ENCODE results near the gene TSPAN14. TPM values are rescaled to one million over a fixed set of nuclear protein-coding genes. Genes with fewer than 3 reads are reported as not detected.

TSPAN14 gene
- total and polyA plus RNA-seq, 2 experiments from 2014 or later = 17.9 to 40.7 TPM

- H3K4me1 ChIP-seq (ENCODE audit: insufficient read depth) = peaks cover 26% of the 10 kb centered on the region; the same call in 1 of the 2 replicates
- ATAC-seq (no peak), DNase-seq (ENCODE audit: low spot score) (no peak)
- peaks cover 14% of the 10 kb centered on the region for H3K79me2 ChIP-seq (replicated peaks; ENCODE audit: insufficient read depth)
- H3K4me3 ChIP-seq = no peak overlapping the region
- Mint-ChIP-seq H3K9me3 (no peaks in the 10 kb centered on the region), H3K27me3 (ENCODE audit: insufficient read depth, low read depth, poor library complexity) (peaks cover 14% of the 10 kb centered on the region), H3K4me1 (peaks cover 49% of the 10 kb centered on the region), H3K36me3 (ENCODE audit: low read depth) (peaks cover 4% of the 10 kb centered on the region; the same call in 1 of the 3 replicates), H3K27ac (no peak overlapping the region), H3K4me3 (no peak overlapping the region)
- H3K27me3 ChIP-seq (ENCODE audit: insufficient read depth) = peaks cover 33% of the 10 kb centered on the region
- H3F3A ChIP-seq (replicated peaks; ENCODE audit: low read depth) = 0 out of 2 replicates have a peak, but pooled peaks cover 5% of the 10 kb centered on the region
- TF ChIP-seq EZH2phosphoT487 (IDR thresholded peaks at IDR 0.05; ENCODE audit: unreplicated experiment) (no peak), ZNF331 (CRISPR knock-in tag; IDR thresholded peaks at IDR 0.05; ENCODE audit: low read depth) (no peak), POLR2AphosphoS5 (IDR thresholded peaks at IDR 0.05; ENCODE audit: low read depth) (no peak), STAT1 (IDR thresholded peaks at IDR 0.05; ENCODE audit: unreplicated experiment) (no peak), ZNF114 (CRISPR knock-in tag; IDR thresholded peaks at IDR 0.05) (no peak), NANOG (IDR thresholded peaks at IDR 0.05; ENCODE audit: borderline replicate concordance) (no peak)
- TF ChIP-seq, protein P1, sequence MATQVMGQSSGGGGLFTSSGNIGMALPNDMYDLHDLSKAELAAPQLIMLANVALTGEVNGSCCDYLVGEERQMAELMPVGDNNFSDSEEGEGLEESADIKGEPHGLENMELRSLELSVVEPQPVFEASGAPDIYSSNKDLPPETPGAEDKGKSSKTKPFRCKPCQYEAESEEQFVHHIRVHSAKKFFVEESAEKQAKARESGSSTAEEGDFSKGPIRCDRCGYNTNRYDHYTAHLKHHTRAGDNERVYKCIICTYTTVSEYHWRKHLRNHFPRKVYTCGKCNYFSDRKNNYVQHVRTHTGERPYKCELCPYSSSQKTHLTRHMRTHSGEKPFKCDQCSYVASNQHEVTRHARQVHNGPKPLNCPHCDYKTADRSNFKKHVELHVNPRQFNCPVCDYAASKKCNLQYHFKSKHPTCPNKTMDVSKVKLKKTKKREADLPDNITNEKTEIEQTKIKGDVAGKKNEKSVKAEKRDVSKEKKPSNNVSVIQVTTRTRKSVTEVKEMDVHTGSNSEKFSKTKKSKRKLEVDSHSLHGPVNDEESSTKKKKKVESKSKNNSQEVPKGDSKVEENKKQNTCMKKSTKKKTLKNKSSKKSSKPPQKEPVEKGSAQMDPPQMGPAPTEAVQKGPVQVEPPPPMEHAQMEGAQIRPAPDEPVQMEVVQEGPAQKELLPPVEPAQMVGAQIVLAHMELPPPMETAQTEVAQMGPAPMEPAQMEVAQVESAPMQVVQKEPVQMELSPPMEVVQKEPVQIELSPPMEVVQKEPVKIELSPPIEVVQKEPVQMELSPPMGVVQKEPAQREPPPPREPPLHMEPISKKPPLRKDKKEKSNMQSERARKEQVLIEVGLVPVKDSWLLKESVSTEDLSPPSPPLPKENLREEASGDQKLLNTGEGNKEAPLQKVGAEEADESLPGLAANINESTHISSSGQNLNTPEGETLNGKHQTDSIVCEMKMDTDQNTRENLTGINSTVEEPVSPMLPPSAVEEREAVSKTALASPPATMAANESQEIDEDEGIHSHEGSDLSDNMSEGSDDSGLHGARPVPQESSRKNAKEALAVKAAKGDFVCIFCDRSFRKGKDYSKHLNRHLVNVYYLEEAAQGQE (IDR thresholded peaks at IDR 0.05; ENCODE audit: unreplicated experiment) = no peak
- peaks cover 18% of the 10 kb centered on the region for H4K20me1 ChIP-seq (replicated peaks; ENCODE audit: insufficient read depth)
- H3K4me2 ChIP-seq = no peak overlapping the region
- H2AFZ ChIP-seq = no peak overlapping the region
- H3K36me3 ChIP-seq (ENCODE audit: insufficient read depth) = no peaks in the 10 kb centered on the region
- H3K9me2 ChIP-seq (ENCODE audit: insufficient read depth) = no peaks in the 10 kb centered on the region
- no peak overlapping the region for H3K27ac ChIP-seq (ENCODE audit: low read depth)
These were observed 43.4 kb upstream of the TSPAN14 start for GRCh38 chr10:80410578-80411145.

DNA sequence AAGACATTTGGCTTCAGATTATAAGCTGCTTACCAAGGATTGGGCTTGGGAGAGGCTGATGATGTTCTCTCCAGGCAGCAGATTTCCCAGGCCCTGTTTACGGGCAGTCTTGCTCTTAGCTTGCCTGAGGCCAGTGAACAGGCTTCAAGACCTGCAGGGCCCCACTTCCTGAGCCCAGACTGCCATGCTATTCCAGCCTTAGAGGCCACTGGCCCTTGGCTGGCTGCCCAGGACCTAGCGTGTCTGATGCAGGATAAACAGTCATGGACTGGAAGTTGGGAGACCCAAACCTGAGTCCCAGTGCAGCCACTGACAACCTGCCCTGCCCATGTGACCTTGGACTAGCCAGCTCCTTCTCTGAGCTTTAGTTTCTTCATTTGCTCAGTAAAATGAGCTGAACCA, 42.8 kb upstream of the TSPAN14 start:
- Mint-ChIP-seq H3K36me3 (ENCODE audit: low read depth) (peaks cover 4% of the 10 kb centered on the region; the same call in 1 of the 3 replicates), H3K4me1 (peaks cover 50% of the 10 kb centered on the region), H3K9me3 (no peaks in the 10 kb centered on the region), H3K27me3 (ENCODE audit: insufficient read depth, low read depth, poor library complexity) (peaks cover 16% of the 10 kb centered on the region), H3K4me3 (no peak overlapping the region), H3K27ac (no peak overlapping the region)
- DNase-seq (ENCODE audit: low spot score) = no peak
- H2AFZ ChIP-seq = no peak overlapping the region
- no peaks in the 10 kb centered on the region for H3K36me3 ChIP-seq (ENCODE audit: insufficient read depth)
- H3K4me2 ChIP-seq = no peak overlapping the region
- H3F3A ChIP-seq (replicated peaks; ENCODE audit: low read depth) = 0 out of 2 replicates have a peak, but pooled peaks cover 5% of the 10 kb centered on the region
- ATAC-seq = no peak
- peaks cover 20% of the 10 kb centered on the region for H3K79me2 ChIP-seq (replicated peaks; ENCODE audit: insufficient read depth)
- peaks cover 30% of the 10 kb centered on the region for H3K4me1 ChIP-seq (ENCODE audit: insufficient read depth)
- peaks cover 24% of the 10 kb centered on the region for H4K20me1 ChIP-seq (replicated peaks; ENCODE audit: insufficient read depth)
- H3K27ac ChIP-seq (ENCODE audit: low read depth) = no peak overlapping the region
- no peak for TF ChIP-seq NANOG (IDR thresholded peaks at IDR 0.05; ENCODE audit: borderline replicate concordance)
- TF ChIP-seq ZNF114 (CRISPR knock-in tag; IDR thresholded peaks at IDR 0.05) = no peak
- TF ChIP-seq, protein P2, sequence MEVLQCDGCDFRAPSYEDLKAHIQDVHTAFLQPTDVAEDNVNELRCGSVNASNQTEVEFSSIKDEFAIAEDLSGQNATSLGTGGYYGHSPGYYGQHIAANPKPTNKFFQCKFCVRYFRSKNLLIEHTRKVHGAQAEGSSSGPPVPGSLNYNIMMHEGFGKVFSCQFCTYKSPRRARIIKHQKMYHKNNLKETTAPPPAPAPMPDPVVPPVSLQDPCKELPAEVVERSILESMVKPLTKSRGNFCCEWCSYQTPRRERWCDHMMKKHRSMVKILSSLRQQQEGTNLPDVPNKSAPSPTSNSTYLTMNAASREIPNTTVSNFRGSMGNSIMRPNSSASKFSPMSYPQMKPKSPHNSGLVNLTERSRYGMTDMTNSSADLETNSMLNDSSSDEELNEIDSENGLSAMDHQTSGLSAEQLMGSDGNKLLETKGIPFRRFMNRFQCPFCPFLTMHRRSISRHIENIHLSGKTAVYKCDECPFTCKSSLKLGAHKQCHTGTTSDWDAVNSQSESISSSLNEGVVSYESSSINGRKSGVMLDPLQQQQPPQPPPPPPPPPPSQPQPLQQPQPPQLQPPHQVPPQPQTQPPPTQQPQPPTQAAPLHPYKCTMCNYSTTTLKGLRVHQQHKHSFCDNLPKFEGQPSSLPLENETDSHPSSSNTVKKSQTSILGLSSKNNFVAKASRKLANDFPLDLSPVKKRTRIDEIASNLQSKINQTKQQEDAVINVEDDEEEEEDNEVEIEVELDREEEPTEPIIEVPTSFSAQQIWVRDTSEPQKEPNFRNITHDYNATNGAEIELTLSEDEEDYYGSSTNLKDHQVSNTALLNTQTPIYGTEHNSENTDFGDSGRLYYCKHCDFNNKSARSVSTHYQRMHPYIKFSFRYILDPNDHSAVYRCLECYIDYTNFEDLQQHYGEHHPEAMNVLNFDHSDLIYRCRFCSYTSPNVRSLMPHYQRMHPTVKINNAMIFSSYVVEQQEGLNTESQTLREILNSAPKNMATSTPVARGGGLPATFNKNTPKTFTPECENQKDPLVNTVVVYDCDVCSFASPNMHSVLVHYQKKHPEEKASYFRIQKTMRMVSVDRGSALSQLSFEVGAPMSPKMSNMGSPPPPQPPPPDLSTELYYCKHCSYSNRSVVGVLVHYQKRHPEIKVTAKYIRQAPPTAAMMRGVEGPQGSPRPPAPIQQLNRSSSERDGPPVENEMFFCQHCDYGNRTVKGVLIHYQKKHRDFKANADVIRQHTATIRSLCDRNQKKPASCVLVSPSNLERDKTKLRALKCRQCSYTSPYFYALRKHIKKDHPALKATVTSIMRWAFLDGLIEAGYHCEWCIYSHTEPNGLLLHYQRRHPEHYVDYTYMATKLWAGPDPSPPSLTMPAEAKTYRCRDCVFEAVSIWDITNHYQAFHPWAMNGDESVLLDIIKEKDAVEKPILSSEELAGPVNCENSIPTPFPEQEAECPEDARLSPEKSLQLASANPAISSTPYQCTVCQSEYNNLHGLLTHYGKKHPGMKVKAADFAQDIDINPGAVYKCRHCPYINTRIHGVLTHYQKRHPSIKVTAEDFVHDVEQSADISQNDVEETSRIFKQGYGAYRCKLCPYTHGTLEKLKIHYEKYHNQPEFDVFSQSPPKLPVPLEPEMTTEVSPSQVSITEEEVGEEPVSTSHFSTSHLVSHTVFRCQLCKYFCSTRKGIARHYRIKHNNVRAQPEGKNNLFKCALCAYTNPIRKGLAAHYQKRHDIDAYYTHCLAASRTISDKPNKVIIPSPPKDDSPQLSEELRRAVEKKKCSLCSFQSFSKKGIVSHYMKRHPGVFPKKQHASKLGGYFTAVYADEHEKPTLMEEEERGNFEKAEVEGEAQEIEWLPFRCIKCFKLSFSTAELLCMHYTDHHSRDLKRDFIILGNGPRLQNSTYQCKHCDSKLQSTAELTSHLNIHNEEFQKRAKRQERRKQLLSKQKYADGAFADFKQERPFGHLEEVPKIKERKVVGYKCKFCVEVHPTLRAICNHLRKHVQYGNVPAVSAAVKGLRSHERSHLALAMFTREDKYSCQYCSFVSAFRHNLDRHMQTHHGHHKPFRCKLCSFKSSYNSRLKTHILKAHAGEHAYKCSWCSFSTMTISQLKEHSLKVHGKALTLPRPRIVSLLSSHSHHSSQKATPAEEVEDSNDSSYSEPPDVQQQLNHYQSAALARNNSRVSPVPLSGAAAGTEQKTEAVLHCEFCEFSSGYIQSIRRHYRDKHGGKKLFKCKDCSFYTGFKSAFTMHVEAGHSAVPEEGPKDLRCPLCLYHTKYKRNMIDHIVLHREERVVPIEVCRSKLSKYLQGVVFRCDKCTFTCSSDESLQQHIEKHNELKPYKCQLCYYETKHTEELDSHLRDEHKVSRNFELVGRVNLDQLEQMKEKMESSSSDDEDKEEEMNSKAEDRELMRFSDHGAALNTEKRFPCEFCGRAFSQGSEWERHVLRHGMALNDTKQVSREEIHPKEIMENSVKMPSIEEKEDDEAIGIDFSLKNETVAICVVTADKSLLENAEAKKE (CRISPR knock-in tag; IDR thresholded peaks at IDR 0.05) = no peak
- TF ChIP-seq, protein P3, sequence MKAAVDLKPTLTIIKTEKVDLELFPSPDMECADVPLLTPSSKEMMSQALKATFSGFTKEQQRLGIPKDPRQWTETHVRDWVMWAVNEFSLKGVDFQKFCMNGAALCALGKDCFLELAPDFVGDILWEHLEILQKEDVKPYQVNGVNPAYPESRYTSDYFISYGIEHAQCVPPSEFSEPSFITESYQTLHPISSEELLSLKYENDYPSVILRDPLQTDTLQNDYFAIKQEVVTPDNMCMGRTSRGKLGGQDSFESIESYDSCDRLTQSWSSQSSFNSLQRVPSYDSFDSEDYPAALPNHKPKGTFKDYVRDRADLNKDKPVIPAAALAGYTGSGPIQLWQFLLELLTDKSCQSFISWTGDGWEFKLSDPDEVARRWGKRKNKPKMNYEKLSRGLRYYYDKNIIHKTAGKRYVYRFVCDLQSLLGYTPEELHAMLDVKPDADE (IDR thresholded peaks at IDR 0.05) = no peak
- TF ChIP-seq CREB1 (CRISPR knock-in tag; IDR thresholded peaks at IDR 0.05; ENCODE audit: low read depth) = no peak
- TF ChIP-seq ZNF331 (CRISPR knock-in tag; IDR thresholded peaks at IDR 0.05; ENCODE audit: low read depth) = no peak
- H3K27me3 ChIP-seq (ENCODE audit: insufficient read depth) = peaks cover 39% of the 10 kb centered on the region
- no peak overlapping the region for H3K4me3 ChIP-seq
- no peaks in the 10 kb centered on the region for H3K9me2 ChIP-seq (ENCODE audit: insufficient read depth)

Measured in GM23338 (cell line).